Uterus (tissue), 2 donors: ENCODE data around the gene EIF3I.

Source experiments
- POLR2A ChIP-seq, 2 donors: fragments of 450-650 bp; IDR thresholded peaks; one replicate each; pipeline ENCODE4 v1.6.1; 2016; ENCODE audit warnings: antibody characterized with exemption in 2 of 2, mild to moderate bottlenecking in 1 of 2, moderate library complexity in 1 of 2
- TF ChIP-seq, protein P1 (sequence below), 4 experiments: fragments of 200-600 bp in 2 of 4; fragments of 450-650 bp in 2 of 4; sonication (generic) in 2 of 4; IDR thresholded peaks; one replicate each; pipeline ENCODE4 v1.5.1; 2016 to 2019; ENCODE audit warnings: antibody characterized with exemption in 4 of 4, mild to moderate bottlenecking in 2 of 4, moderate library complexity in 1 of 4

DNA sequence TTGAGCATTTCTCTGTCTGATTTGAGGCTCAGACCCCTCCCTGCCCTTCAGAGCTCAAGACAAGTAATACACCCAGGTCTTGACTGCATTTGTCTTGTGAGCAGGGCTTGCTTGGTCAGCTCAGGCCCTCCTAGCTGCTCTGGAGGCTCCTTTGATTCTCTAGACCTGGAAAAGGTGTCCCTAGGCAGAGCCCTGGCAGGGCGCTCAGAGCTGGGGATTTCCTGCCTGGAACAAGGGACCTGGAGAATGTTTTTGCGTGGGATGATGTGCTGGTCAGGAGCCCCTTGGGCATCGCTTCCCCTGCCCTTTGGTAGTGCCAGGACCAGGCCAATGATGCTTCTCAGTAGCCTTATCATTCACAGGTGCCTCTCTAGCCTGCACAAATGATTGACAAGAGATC lies 26.7 kb upstream of the EIF3I start:
- TF ChIP-seq, protein P1, sequence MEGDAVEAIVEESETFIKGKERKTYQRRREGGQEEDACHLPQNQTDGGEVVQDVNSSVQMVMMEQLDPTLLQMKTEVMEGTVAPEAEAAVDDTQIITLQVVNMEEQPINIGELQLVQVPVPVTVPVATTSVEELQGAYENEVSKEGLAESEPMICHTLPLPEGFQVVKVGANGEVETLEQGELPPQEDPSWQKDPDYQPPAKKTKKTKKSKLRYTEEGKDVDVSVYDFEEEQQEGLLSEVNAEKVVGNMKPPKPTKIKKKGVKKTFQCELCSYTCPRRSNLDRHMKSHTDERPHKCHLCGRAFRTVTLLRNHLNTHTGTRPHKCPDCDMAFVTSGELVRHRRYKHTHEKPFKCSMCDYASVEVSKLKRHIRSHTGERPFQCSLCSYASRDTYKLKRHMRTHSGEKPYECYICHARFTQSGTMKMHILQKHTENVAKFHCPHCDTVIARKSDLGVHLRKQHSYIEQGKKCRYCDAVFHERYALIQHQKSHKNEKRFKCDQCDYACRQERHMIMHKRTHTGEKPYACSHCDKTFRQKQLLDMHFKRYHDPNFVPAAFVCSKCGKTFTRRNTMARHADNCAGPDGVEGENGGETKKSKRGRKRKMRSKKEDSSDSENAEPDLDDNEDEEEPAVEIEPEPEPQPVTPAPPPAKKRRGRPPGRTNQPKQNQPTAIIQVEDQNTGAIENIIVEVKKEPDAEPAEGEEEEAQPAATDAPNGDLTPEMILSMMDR (IDR thresholded peaks at IDR 0.05), result no peak
- TF ChIP-seq POLR2A (IDR thresholded peaks at IDR 0.05), result no peak
